SK-N-SH (cell line): Measurements from ENCODE around the gene SSRP1.

Experiments
- CTCF ChIP-seq: fragments of 200-600 bp; sonication (generic); IDR thresholded peaks from 2 replicates; pipeline ENCODE4 v1.6.1; 2017; ENCODE audit warnings: antibody characterized with exemption, mild to moderate bottlenecking, moderate library complexity
- EP300 ChIP-seq, 2 experiments: IDR thresholded peaks; 2 replicates each; pipeline versions ENCODE4 v1.4.0 to v1.6.1; 2012; ENCODE audit warnings: borderline replicate concordance in 1 of 2, low read depth in 1 of 2, low read length in 1 of 2
- EZH2phosphoT487 ChIP-seq: fragments of 200-600 bp; sonication (generic); IDR thresholded peaks from 2 replicates; pipeline ENCODE4 v1.6.1; 2017; ENCODE audit warnings: low read depth, mixed run types, mild to moderate bottlenecking, antibody characterized with exemption, moderate library complexity, borderline replicate concordance
- NFIC ChIP-seq: IDR thresholded peaks from 2 replicates; pipeline ENCODE4 v1.4.0; 2012; ENCODE audit warnings: borderline replicate concordance
- RFX5 ChIP-seq: IDR thresholded peaks from 2 replicates; pipeline ENCODE4 v1.6.1; 2012; ENCODE audit warnings: mild to moderate bottlenecking, improper control_type of control experiment, low read length
- RXRA ChIP-seq: IDR thresholded peaks from 2 replicates; pipeline ENCODE4 v1.4.0; 2012; ENCODE audit warnings: low read depth, mild to moderate bottlenecking, borderline replicate concordance
- ZBTB33 ChIP-seq: IDR thresholded peaks from 2 replicates; pipeline ENCODE4 v1.4.0; 2012; ENCODE audit warnings: low read depth, borderline replicate concordance

GRCh38 chr11:57294225-57295131, 41.2 kb downstream of the SSRP1 start:
- TF ChIP-seq CTCF (no peak), EP300 (IDR thresholded peaks at IDR 0.05; ENCODE audit: borderline replicate concordance in 1 of 2, low read depth in 1 of 2, low read length in 1 of 2) (no peak), ZBTB33 (no peak), RFX5 (no peak), RXRA (no peak), NFIC (no peak), EZH2phosphoT487 (no peak)
